Esophagus muscularis mucosa (tissue), 4 donors: ENCODE results near the gene PACSIN2.

ENCODE experiments used
- EP300 ChIP-seq: sonication (generic); formaldehyde crosslinking; IDR thresholded peaks from one replicate; pipeline ENCODE4 v1.6.1; 2017; ENCODE audit warnings: antibody characterized with exemption
- POLR2A ChIP-seq: fragments of 450-650 bp; IDR thresholded peaks from one replicate; pipeline ENCODE4 v1.6.1; 2017; ENCODE audit warnings: antibody characterized with exemption, moderate library complexity, mild to moderate bottlenecking, low read depth
- POLR2AphosphoS5 ChIP-seq, 2 donors: sonication (generic); formaldehyde crosslinking; IDR thresholded peaks; one replicate each; pipeline ENCODE4 v1.6.1; 2017; ENCODE audit warnings: antibody characterized with exemption in 2 of 2
- TF ChIP-seq, protein P1 (sequence below), 3 experiments: fragments of 200-600 bp in 2 of 3; fragments of 450-650 bp in 1 of 3; sonication (generic) in 2 of 3; IDR thresholded peaks; one replicate each; pipeline ENCODE4 v1.5.1; 2017 to 2019; ENCODE audit warnings: antibody characterized with exemption in 3 of 3, mild to moderate bottlenecking in 2 of 3, moderate library complexity in 1 of 3

- TF ChIP-seq EP300 (no peak), POLR2A (no peak), POLR2AphosphoS5 (IDR thresholded peaks at IDR 0.05) (no peak)
- TF ChIP-seq, protein P1, sequence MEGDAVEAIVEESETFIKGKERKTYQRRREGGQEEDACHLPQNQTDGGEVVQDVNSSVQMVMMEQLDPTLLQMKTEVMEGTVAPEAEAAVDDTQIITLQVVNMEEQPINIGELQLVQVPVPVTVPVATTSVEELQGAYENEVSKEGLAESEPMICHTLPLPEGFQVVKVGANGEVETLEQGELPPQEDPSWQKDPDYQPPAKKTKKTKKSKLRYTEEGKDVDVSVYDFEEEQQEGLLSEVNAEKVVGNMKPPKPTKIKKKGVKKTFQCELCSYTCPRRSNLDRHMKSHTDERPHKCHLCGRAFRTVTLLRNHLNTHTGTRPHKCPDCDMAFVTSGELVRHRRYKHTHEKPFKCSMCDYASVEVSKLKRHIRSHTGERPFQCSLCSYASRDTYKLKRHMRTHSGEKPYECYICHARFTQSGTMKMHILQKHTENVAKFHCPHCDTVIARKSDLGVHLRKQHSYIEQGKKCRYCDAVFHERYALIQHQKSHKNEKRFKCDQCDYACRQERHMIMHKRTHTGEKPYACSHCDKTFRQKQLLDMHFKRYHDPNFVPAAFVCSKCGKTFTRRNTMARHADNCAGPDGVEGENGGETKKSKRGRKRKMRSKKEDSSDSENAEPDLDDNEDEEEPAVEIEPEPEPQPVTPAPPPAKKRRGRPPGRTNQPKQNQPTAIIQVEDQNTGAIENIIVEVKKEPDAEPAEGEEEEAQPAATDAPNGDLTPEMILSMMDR (IDR thresholded peaks at IDR 0.05): no peak
Observed at GRCh38 chr22:43035250-43035649, 20.3 kb upstream of the PACSIN2 start.
